GM12892 (cell line): ENCODE data around the gene KCNIP4.

Experiments
- DNase-seq: peaks from one replicate; pipeline ENCODE4 v3.0.0; 2011; ENCODE audit not compliant: insufficient read length
- FAIRE-seq: peaks from 2 replicates; lab custom pipeline; 2011; peaks lifted over from hg19 to GRCh38; lab: Jason Lieb, UNC
- POLR2A ChIP-seq: IDR thresholded peaks from 2 replicates; pipeline ENCODE4 v1.6.1; 2011; ENCODE audit warnings: low read depth, low read length, control low read depth
- POLR2AphosphoS5 ChIP-seq: IDR thresholded peaks from 2 replicates; pipeline ENCODE4 v1.6.1; 2011; ENCODE audit warnings: low read depth, low read length, control low read depth
- TAF1 ChIP-seq: IDR thresholded peaks from 2 replicates; pipeline ENCODE4 v1.6.1; 2011; ENCODE audit warnings: low read depth, mild to moderate bottlenecking, control low read depth, low read length, borderline replicate concordance

The KCNIP4 gene

GRCh38 chr4:21775703-21776102, 172.9 kb downstream of the KCNIP4 start:
- FAIRE-seq (no peak), DNase-seq (no peak)
- TF ChIP-seq POLR2A (no peak), POLR2AphosphoS5 (no peak), TAF1 (no peak)

DNA sequence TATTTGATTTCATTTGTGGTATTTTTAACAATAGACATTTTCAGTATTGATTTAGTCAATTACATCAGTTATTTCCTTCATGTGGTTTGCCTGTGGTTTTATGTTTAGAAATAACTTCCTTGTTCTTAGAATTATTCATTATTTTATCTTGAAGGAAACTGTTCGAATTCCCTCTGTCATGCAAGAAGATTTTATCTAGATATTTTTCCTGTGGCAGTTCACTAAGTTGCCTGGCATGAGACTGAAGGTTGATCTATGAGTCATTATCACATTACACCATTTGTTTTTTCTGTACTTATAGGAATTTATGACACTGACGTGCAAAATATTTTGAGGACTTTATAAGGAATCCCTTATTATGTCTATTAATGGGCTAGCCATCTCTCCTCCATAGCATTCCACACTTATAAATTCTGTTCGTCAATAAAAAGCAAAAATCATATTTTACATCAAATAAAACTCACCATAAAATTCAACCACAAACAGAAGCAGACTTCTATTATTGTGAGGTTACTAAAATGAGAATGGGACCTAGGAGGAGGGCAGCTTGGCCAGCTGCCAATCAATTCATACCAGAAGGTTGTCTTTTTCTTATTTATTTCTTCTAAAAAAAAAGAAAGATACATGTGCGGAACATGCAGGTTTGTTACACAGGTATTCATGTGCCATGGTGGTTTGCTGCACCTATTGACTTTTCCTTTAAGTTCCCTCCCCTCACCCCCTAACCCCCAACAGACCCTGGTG, 179.0 kb downstream of the KCNIP4 start:
- TF ChIP-seq POLR2A = no peak
- TF ChIP-seq TAF1 = no peak
- TF ChIP-seq POLR2AphosphoS5 = no peak
- DNase-seq = no peak
- FAIRE-seq = no peak

DNA sequence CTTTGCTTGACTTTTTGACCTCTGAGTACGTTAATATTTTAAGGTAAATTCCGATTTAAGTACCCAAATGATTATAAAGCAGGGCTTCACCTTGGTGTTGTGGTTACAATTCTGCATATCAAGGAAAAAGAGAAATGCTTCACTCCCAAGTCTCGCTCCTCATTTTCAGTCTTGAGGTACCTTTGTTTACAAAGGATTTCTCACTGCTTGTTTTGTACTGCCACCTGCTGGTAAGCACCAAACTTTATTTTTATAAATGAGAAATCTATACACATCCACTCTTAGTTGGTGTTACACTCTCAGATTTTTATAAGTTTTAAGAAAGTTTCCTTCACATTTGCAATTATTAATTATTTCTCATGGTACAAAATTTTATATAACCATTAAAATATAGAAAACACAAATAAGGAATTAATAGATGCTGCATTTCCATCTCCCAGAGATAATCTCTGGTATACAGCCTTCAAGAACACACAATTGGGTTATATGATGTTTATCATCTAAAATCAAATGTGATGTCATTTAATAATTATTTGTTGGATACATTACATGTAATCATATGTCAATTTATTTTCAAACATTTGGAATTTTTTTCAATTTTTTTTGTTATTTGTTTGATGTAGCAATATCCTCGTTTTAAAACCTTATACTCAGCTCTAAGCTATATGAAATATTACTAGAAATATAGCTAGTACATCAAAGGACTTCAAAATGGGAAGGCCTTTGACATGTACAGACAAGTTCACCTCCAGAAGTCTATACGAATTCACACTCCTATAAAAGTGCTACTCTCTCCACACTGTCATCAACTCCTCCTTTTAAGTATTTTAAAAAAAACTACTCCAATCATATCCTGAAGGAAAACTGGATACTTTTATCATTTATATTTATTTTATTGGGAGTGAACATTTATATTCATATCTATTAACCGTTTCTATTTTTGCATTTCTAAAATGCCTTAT, 179.9 kb downstream of the KCNIP4 start:
- TF ChIP-seq TAF1 (no peak), POLR2AphosphoS5 (no peak), POLR2A (no peak)
- DNase-seq = no peak
- FAIRE-seq = no peak

GRCh38 chr4:21765810-21766407, 182.7 kb downstream of the KCNIP4 start:
- DNase-seq = no peak
- TF ChIP-seq TAF1 = no peak
- peak; percentile 76 for FAIRE-seq

DNA sequence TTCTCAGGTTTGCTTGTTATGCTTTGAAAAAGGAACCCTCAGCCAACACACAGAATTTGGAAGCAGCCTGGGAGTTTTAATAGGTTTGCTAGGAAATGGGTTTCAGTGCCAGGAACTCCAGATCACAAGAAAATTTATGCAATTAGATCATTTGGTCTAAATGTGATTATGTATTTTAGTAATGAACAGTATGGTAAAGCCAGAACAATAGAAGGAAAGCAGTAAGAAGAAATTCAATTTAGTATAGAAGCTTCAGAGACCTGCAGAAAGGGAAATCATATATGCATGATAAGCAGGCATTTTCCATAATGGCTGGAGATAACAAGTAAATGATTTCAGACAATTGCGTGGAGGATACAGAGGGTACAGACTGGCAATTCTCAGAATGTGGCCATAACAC, 184.7 kb downstream of the KCNIP4 start:
- DNase-seq (no peak), FAIRE-seq (no peak)
- no peak for TF ChIP-seq POLR2A
- TF ChIP-seq POLR2AphosphoS5 = no peak
- no peak for TF ChIP-seq TAF1

GRCh38 chr4:21757248-21757647, 191.3 kb downstream of the KCNIP4 start:
- FAIRE-seq = no peak
- DNase-seq = no peak
- TF ChIP-seq POLR2A (no peak), POLR2AphosphoS5 (no peak), TAF1 (no peak)

GRCh38 chr4:21753084-21753760, 195.3 kb downstream of the KCNIP4 start:
- TF ChIP-seq TAF1 = no peak
- TF ChIP-seq POLR2A = no peak
- TF ChIP-seq POLR2AphosphoS5 = no peak
- no peak for DNase-seq
- no peak for FAIRE-seq

DNA sequence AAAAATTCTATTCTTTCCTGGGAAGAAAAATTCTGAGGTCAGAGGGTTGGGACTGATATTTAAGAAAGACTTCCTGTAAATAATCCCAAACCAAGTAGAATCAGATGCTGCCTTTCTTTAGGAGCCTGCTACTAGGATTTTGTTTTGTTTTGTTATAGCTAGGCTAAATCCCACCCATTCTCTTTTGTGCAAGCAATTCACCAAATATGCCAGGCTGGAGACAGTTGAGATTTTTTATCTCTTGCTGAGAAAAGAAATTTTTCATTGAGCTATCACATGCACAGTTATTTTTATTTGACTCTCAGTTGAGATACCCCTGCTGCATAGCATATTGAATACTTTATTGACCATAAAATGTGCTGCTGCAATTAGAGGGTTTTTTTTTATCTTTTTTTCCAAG, 196.0 kb downstream of the KCNIP4 start:
- TF ChIP-seq POLR2A (no peak), TAF1 (no peak), POLR2AphosphoS5 (no peak)
- DNase-seq (no peak), FAIRE-seq (no peak)

GRCh38 chr4:21749924-21750323, 198.6 kb downstream of the KCNIP4 start:
- DNase-seq (no peak), FAIRE-seq (no peak)
- no peak for TF ChIP-seq POLR2AphosphoS5
- TF ChIP-seq TAF1 = no peak
- TF ChIP-seq POLR2A = no peak

DNA sequence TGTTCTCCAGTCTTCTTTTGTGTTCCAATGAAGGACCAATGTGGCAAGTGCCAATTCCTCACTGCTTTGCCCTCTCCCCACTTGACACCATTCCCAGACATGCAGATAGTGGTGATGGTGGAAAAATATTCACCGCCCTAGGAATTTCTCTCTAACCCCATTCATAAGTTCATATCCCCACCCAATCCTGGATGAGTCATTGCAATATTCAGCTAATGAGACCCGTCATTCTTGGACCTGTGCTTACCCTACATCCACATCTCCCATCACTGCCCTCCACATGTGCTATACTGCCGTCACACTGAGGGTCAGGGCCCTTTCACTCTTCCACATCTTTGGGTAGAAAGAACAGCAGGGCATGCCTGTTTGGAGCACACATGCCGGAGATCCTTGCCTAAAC, 199.2 kb downstream of the KCNIP4 start:
- no peak for DNase-seq
- TF ChIP-seq POLR2AphosphoS5 (no peak), POLR2A (no peak), TAF1 (no peak)
- FAIRE-seq = no peak

DNA sequence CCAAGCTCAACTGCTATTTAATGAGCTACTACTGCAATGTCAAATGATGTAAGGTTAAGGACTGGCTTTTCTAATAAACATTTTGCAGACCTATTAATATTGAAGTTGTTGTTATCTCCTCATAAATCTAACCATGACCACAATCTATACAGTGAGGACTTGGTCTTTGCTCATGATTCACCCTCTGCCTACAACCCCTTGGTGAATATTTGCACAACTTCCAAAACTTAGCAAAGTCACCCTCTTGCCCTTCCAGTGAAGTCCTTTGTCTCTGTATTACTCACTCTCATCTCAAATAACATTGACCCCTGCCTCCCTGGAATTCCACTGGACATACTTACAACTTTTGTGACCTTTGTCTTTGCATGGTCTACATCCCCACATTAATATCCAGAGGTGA, 204.5 kb downstream of the KCNIP4 start:
- DNase-seq (no peak), FAIRE-seq (no peak)
- TF ChIP-seq TAF1 (no peak), POLR2A (no peak), POLR2AphosphoS5 (no peak)
